NCI-H1417 treated with DMSO at 0.1 percent for 48 hours (cell line): ENCODE results near the gene OR52K1.
"Not testable (repeated sequence)": the region's sequence is repeated elsewhere in the genome, so short reads cannot be mapped to it uniquely, and the experiment has no call there.

Source experiments
- DNase-seq: peaks from one replicate; lab custom pipeline; 2025; lab: John Stamatoyannopoulos, UW

OR52K1 gene

DNA sequence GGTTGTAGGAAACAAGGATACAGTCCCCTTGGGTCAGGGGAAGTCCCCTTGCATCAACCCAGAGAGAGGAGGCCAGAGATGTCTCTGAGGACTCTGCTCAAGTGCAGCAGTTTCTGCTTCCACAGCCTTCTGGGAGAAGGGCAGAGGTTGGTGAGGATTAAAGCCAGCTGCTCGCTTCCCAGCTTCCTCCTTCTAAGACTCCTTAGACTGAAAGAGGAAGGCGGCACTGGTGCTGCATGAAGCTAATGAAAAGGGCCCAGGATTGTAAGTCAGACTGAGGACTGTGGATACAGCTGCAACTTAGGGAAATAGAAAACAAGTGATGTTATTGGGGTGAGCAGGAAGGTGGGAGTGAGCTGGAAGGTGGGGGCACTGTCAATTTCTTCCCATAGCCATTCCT lies at the start of gene OR52K1:
TSS of gene OR52K1 (plus strand) at position 202 of the 400 bp plus-strand sequence. CDS start 6,255 bp downstream, outside the sequence.
- DNase-seq, result no peak

DNA sequence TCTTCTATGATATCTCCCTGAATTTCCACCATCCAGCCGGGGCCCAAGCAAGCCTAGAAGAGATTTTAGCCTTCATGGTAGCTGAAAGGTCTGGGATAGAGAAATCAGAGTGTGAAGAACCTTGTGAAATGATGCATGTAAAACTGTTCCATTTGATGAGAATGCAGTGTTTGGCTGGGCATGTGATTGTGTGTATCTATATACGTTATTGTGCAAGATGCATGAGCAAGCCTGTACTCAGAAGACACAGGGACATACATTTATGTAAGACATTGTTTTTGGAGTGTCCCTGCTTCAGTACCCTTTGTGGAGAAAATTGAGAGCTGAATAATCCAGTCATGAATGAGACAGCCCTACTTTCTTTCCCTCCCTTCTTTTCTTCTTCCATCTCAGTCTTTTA lies 48.6 kb upstream of the OR52K1 start:
- DNase-seq, result no peak

DNA sequence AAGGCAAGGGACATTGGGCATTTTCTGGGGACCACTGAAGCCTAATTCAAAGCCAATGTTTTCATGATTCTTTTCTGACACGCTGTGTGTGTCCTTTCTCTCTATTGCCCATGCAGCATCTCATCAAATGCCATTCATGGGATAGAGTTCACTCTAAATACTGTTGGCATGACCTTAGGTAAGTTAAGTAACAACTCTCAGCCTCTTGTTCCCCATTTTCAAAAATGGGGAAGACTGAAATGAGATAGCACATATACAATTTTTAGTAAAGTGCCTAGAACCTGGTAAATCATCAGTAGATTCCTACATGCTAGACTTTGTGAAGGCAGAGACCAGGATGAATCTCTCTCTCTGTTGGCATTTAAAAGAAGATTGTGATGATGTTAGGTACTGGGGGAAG lies 46.0 kb upstream of the OR52K1 start:
- DNase-seq, result no peak

GRCh38 chr11:4441515-4441914 lies 40.9 kb upstream of the OR52K1 start:
- no peak for DNase-seq

GRCh38 chr11:4443232-4443891 lies 39.1 kb upstream of the OR52K1 start:
- DNase-seq, result no peak

GRCh38 chr11:4448995-4449394 lies 33.5 kb upstream of the OR52K1 start, which contains the start of gene OR52K2:
OR52K2 (plus strand) TSS chr11:4449295; CDS start chr11:4449340, 45 bp downstream.
- no peak for DNase-seq

DNA sequence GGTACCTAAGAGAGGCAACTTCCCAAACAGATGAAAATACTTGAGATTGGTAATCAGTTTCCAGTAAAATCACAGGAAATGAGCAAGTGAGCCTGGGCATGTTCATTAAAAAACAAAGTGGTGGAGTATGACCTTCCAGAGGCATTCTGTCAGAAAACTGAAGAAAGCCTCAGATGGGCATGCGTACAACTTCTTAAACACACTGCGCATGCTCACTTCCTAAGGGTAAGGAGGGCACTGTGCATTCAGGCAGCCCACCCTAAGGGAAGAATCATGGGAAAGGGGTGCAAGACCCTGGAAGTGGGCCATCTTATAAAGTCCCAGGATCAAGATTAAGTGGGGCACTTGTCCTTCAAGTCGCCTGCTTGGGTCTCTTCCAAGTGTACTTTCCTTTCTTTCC lies 29.3 kb upstream of the OR52K1 start:
- DNase-seq, result no peak

DNA sequence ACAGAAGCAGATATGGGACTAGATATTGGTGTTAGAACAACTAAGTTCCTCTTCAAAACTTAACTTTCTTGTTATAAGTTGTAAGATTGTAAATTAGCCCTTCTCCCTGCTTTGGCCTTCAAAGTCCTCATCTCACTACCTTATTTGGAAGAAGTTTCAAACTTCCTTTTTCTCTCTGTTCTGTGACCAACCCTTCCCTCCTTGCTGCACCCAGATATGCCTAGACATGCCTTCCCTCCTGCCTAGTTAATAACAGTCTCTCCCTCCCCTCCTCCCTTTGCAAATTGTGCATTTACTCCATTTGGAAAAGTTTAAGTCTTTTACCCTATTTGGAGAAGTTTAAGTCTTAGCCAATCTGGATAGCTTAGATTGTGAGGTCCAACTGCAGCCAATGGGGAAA lies 28.4 kb upstream of the OR52K1 start:
- no peak for DNase-seq

DNA sequence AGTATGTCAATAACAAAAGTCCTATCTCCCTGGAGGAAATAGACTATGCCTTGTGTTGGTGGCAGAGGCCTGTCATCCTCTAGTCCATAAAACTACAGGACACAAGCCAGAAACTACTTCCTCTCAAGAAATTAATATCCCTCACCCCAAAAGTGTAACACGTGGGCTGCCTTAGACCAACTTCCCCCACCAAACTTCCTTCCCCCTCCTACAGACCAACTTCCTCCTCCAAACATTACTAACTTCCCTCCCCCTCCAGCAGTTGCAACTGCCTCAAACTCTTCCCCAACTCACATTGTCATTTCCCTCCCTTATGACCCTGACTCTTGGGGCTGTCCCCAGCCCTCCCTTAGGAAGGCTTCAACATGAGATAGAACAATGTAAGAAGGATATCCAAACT lies 27.0 kb upstream of the OR52K1 start:
- DNase-seq, result no peak

GRCh38 chr11:4459500-4459899 lies 22.9 kb upstream of the OR52K1 start:
- no peak for DNase-seq

DNA sequence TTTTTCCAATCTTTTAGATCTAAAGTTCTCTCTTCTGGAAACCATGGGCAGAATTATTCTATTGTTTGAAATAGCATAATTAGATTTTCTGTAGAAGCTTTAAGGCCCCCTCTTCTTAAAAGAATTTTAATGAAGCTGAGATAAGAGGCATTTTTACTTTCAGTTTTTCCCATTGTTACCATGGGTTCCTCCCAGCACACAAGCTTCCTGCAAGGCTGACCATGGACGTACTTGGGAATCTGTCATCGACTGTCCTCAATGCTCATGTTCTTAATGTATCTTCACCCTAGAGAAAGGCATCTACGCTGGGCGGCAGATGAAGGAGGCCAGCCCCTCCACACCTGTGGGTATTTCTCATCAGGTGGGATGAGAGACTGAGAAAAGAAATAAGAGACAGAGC lies 22.3 kb upstream of the OR52K1 start:
- DNase-seq, result no peak

DNA sequence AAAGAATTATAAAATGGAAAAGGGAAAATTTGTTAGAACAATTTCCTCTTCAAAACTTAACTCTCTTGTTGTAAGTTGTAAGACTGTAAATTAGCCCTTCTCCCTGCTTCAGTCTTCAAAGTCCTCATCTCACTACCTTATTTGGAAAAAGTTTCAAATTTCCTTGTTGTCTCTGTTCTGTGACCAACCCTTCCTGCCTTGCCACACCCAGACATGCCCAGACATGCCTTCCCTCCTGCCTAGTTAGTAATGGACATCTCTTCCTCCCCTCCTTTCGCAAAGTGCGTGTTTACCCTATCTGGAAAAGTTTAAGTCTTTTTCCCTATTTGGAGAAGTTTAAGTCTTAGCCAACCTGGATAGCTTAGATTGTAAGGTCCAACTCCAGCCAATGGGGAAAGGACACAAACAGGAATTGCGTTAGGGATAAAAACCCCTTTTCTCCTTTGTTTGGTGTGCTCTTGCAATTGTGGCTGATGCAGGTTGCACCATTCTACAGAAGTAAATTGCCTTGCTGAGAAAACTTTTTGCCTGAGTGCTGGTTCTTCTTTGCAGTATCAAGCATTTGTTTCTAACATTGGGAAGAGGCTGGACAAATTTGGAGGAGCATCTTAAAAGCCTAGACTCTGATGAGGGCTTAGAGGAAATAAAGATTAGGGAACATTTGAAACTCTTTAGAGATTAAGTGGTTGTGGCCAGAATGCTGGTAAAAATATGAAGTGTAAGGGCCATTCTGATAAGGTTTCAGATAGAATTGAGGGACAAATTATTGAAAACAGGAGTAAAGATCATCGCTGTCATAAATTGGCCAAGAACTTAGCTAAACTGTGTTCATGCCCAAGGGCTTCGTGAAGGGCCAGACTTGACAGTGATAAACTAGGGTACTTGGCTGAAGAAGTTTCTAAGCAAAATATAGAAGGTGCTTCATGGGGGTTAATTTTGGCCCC lies 18.0 kb upstream of the OR52K1 start:
- DNase-seq, result no peak

GRCh38 chr11:4465407-4465806 lies 17.0 kb upstream of the OR52K1 start:
- DNase-seq, result no peak

- DNase-seq, result no peak
Observed at GRCh38 chr11:4466131-4466870, 16.1 kb upstream of the OR52K1 start.

DNA sequence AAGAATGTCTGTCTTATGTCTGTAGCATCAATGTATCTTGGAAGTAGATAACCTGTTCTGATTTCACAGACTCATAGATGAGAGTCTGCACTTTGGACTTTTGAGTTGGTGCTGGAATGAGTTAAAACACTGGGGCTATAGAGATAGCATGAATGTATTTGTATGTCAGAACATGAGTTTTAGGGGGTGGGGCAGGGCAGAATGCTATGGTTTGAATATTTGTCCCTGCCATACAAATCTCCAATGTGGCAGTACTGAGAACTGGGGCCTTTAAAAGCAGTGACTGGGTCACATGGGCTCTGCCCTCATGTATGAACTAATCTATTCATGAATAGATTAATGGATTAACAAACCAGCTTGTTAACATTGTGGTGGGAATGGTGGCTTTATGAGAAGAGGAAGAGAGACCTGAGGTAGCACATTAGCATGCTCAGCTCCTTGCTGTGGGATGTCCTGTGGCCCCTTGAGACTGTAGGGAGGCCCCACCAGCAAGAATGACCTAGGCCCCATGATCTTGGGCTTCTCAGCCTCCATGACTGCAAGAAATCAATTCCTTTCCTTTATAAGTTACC lies 15.5 kb upstream of the OR52K1 start:
- DNase-seq, result no peak

DNA sequence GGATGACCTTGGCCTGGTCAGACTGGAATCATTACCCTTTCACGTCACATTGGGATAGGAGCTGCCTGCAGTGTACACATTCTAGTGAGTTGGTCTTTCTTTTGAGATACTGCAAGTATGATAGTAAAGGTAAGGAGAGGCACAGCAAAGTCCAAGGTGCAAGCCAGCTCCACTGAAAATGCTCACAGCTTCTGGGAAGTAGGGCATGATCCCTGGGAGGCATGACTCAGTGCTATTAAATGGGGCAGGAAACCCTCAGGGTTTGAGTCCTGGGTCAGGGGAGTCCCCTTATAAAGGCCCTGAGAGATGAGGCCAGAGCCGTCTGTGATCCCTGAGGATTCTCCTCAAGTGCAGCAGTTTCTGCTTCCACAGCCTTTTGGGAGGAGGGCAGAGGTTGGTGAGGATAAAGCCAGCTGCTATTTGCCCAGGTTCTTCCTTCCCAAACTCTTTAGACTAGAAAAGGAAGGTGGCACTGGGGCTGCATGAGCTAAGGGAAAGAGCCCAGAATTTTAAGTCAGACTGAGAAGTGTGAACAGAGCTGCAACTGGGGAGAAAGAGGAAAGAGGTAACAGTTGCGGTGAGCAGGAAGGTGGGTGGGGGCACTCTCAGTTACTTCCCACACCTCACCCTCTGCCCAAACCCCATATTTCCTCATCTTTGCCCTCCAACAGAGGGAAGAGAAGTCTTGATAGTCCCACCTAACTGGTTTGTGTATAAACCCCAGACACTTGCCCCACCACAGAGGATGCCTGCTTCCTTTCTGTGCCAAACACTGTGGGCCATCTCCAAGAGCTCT lies 14.4 kb upstream of the OR52K1 start:
- no peak for DNase-seq

- no peak for DNase-seq
Observed at GRCh38 chr11:4479644-4480043, 2.8 kb upstream of the OR52K1 start.

GRCh38 chr11:4480577-4481239 lies 1.7 kb upstream of the OR52K1 start:
- DNase-seq, result no peak

GRCh38 chr11:4481240-4481582 lies 1.2 kb upstream of the OR52K1 start:
- no peak for DNase-seq

GRCh38 chr11:4484310-4484709 lies 1.9 kb downstream of the OR52K1 start:
- no peak for DNase-seq

DNA sequence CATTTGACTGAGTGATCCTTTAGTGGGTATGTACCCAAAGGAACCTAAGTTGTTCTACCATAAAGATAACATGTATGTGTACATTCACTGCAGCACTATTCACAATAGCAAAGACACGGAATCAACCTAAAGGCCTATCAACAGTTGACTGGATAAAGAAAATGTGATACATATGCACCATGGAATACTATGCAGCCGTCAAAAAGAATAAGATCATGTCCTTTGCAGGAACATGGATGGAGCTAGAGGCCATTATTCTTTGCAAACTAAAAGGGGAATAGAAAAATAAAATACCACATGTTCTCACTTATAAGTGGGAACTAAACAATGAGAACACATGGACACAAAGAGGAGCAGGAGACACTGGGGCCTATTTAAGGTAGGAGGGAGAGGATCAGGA lies 9.0 kb downstream of the OR52K1 start:
- DNase-seq, result not testable (repeated sequence)
